Measurements from ENCODE around the gene KCNK6. TPM values are rescaled to one million over a fixed set of nuclear protein-coding genes. Genes with fewer than 3 reads are reported as not detected.

Gene KCNK6
- total RNA-seq: 10 to 100 TPM; 14.9 to 44.5 (median 17.6) TPM

- 7% methylated on average over 33 of the region's 76 CpGs; no CpG with 5 or more reads in 1 of the 2 donors for WGBS, 2 donors (ENCODE audit: low coverage in 1 of 2)
- no peaks in the 10 kb centered on the region for H3K9me3 ChIP-seq
- TF ChIP-seq EP300 (IDR thresholded peaks at IDR 0.05; ENCODE audit: low read depth) (no peak), POLR2A (IDR thresholded peaks at IDR 0.05) (peak; percentile 82), POLR2AphosphoS5 (IDR thresholded peaks at IDR 0.05) (peak; percentile 79 to 85 (median 85)), CTCF (IDR thresholded peaks at IDR 0.05) (peak in 1 of 5 experiments; percentile 30)
- peaks cover 16 to 55% (median 31%) of the 10 kb centered on the region in 4 donors for H3K4me1 ChIP-seq
- no peaks in the 10 kb centered on the region for H3K27me3 ChIP-seq
- intact Hi-C loops (cut with DNase I; ENCODE audit: low total_unique reads) (loop anchor here (2.0 kb wide), 1 partner anchor 65 kb away; no protein-coding TSS in a partner anchor), in situ Hi-C loops (cut with MboI; ENCODE audit: low pct_ligation_motif_present in 1 of 4, low pct_unique_long_range_greater_than_20kb in 1 of 4, low sequenced_read_pairs in 3 of 4) (loop anchor here in 1 of 4 donors (10.0 kb wide), 1 partner anchor 75 kb away; no protein-coding TSS in a partner anchor)
- DNase-seq: peak; percentile 82
- no peaks in the 10 kb centered on the region for H3K36me3 ChIP-seq
- H3K4me3 ChIP-seq: peak within 1 kb of the TSS; percentile 61 to 90 (median 67)
- peak within 1 kb of the TSS; percentile 83 to 91 (median 90) for H3K27ac ChIP-seq
Observed at GRCh38 chr19:38319421-38320258, at the start of gene KCNK6. Gene KCNK6 (plus strand): TSS chr19:38319845. CDS start chr19:38319951, 106 bp downstream.

GRCh38 chr19:38270587-38271167 lies 49.0 kb upstream of the KCNK6 start:
- Histone ChIP-seq H3K36me3 (no peaks in the 10 kb centered on the region), H3K27ac (peak overlapping the region; percentile 30 to 82 (median 53)), H3K4me1 (peaks cover 23 to 90% (median 66%) of the 10 kb centered on the region in 4 donors), H3K9me3 (no peaks in the 10 kb centered on the region), H3K27me3 (no peaks in the 10 kb centered on the region), H3K4me3 (no peak overlapping the region)
- intact Hi-C loops (cut with DNase I; ENCODE audit: low total_unique reads): no loop called here
- WGBS, 2 donors (ENCODE audit: low coverage in 1 of 2): 76% methylated on average over 5 of the region's 5 CpGs; no CpG with 5 or more reads in 1 of the 2 donors
- in situ Hi-C loops (cut with MboI; ENCODE audit: low pct_ligation_motif_present in 1 of 4, low pct_unique_long_range_greater_than_20kb in 1 of 4, low sequenced_read_pairs in 3 of 4): no loop called here
- no peak for TF ChIP-seq CTCF (IDR thresholded peaks at IDR 0.05)
- no peak for TF ChIP-seq POLR2A (IDR thresholded peaks at IDR 0.05)
- no peak for DNase-seq

- Histone ChIP-seq H3K36me3 (no peaks in the 10 kb centered on the region), H3K9me3 (no peaks in the 10 kb centered on the region), H3K4me1 (peaks cover 37 to 87% (median 63%) of the 10 kb centered on the region in 4 donors), H3K4me3 (no peak overlapping the region), H3K27ac (peak overlapping the region; percentile 73 to 82 (median 80)), H3K27me3 (no peaks in the 10 kb centered on the region)
- DNase-seq: peak; percentile 80
- intact Hi-C loops (cut with DNase I; ENCODE audit: low total_unique reads) (no loop called here), in situ Hi-C loops (cut with MboI; ENCODE audit: low pct_ligation_motif_present in 1 of 4, low pct_unique_long_range_greater_than_20kb in 1 of 4, low sequenced_read_pairs in 3 of 4) (no loop called here)
- peak in 2 of 3 donors; percentile 50 to 75 for TF ChIP-seq POLR2AphosphoS5 (IDR thresholded peaks at IDR 0.05)
- TF ChIP-seq CTCF (IDR thresholded peaks at IDR 0.05): no peak
- WGBS, 2 donors (ENCODE audit: low coverage in 1 of 2): 45 to 73% methylated on average over 2 of the region's 2 CpGs
Observed at GRCh38 chr19:38273499-38273898, 46.1 kb upstream of the KCNK6 start.

- intact Hi-C loops (cut with DNase I; ENCODE audit: low total_unique reads) (no loop called here), in situ Hi-C loops (cut with MboI; ENCODE audit: low pct_ligation_motif_present in 1 of 4, low pct_unique_long_range_greater_than_20kb in 1 of 4, low sequenced_read_pairs in 3 of 4) (no loop called here)
- WGBS, 2 donors (ENCODE audit: low coverage in 1 of 2): 25 to 32% methylated on average over 4 to 9 of the region's 9 CpGs
- no peaks in the 10 kb centered on the region for H3K27me3 ChIP-seq
- H3K27ac ChIP-seq: peak overlapping the region; percentile 73 to 82 (median 80)
- H3K36me3 ChIP-seq: no peaks in the 10 kb centered on the region
- no peak overlapping the region for H3K4me3 ChIP-seq
- DNase-seq: peak; percentile 52
- peaks cover 40 to 86% (median 64%) of the 10 kb centered on the region in 4 donors for H3K4me1 ChIP-seq
- TF ChIP-seq POLR2A (IDR thresholded peaks at IDR 0.05): no peak
- TF ChIP-seq POLR2AphosphoS5 (IDR thresholded peaks at IDR 0.05): peak in 2 of 3 donors; percentile 18 to 37
- H3K9me3 ChIP-seq: no peaks in the 10 kb centered on the region
Observed at GRCh38 chr19:38274739-38275138, 44.9 kb upstream of the KCNK6 start.
